C4-2B (cell line): ENCODE measurements around the gene KLHL17.

Source experiments
- H3K27ac ChIP-seq: fragments of 450-650 bp; 2 replicates; pipeline ENCODE4 v1.5.1; 2017
- ZFX ChIP-seq: fragments of 450-650 bp; IDR thresholded peaks from 2 replicates; pipeline ENCODE4 v1.6.1; 2017
- TF ChIP-seq, protein P1 (sequence below): fragments of 450-650 bp; conservative IDR thresholded peaks from 2 replicates; pipeline ENCODE4 v1.5.1; 2017; ENCODE audit warnings: mild to moderate bottlenecking

The KLHL17 gene

DNA sequence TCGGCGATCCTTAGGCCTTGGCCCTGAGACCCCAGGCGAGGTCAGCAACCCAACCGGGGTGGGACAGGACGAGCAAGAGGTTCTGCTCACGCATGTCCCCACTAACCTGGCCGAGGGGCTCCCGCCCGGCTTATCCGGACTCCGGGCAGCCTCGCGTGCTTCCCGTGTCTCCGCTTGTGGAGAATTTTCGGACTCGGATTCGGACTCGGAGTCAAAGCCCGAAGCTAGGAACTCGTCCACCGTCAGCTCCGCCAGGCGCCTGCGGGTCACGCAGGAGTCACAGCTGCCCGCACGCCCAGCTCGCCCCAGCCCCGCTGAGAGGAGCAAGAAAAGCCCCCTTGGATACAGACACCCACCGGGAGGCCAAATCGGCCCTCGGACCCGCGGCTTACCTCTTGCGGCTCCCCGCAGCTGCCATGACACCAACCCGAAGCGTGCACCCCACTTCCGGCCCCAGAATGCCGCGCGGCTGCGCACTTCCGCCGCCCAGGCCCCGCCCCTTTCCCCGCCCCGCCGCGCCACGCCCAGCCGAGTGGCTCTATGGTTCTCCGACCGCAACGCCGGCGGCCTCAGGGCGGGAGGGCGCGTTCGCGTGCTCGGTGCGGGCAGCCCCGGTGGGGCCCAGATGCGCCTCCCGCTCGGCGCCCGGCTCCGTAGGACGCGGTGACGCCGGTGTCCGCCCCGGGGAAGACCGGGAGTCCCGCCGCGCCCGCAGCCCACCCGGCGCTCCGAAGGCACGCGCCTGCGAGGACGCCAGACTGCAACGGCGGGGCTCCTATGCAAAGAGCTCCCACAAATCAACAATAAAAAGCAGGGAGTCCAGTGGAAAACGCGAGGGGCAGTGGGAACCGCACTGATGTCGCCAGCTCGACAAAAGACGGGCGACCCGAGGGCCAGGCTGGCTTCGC is 1.3 kb upstream of the KLHL17 start, which contains the start of gene NOC2L:
Gene NOC2L (minus strand): TSS at position 434 of the 908 bp plus-strand sequence. CDS start 16 bp downstream, at position 418.
- no peak for TF ChIP-seq ZFX
- TF ChIP-seq, protein P1, sequence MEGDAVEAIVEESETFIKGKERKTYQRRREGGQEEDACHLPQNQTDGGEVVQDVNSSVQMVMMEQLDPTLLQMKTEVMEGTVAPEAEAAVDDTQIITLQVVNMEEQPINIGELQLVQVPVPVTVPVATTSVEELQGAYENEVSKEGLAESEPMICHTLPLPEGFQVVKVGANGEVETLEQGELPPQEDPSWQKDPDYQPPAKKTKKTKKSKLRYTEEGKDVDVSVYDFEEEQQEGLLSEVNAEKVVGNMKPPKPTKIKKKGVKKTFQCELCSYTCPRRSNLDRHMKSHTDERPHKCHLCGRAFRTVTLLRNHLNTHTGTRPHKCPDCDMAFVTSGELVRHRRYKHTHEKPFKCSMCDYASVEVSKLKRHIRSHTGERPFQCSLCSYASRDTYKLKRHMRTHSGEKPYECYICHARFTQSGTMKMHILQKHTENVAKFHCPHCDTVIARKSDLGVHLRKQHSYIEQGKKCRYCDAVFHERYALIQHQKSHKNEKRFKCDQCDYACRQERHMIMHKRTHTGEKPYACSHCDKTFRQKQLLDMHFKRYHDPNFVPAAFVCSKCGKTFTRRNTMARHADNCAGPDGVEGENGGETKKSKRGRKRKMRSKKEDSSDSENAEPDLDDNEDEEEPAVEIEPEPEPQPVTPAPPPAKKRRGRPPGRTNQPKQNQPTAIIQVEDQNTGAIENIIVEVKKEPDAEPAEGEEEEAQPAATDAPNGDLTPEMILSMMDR: no peak
- peak within 1 kb of the TSS; percentile 85 for H3K27ac ChIP-seq

DNA sequence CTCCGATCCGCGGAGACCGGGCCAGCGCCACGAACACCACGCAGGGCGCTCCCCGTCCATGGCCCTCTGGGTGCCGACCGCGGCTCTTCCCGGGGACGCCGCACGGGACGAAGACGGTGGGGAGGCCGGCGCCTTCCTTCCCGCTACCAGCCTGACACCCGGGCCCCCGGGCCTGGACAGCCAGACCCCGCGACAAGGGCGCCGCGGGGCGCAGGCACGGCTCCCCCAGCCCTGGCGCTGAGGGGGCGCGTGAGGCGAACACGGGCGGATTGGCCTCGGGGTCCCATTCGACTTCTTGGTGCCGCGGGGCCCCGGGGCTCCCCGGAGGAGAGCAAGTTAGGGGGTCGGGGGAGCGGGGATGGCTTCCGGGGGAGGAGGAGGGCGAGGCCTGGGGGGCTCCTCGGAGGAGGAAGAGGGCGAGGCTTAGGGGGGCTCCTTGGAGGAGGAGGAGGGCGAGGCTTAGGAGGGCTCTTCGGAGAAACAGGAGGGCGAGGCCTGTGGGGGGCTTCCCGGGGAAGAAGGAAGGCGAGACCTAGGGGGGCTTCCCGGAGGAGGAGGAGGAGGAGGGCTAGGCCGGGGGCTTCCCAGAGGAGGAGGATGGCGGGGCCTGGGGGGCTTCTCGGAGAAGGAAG is 537 bp upstream of the KLHL17 start:
- TF ChIP-seq ZFX: no peak
- TF ChIP-seq, protein P1: no peak
- peak overlapping the region; percentile 85 for H3K27ac ChIP-seq

DNA sequence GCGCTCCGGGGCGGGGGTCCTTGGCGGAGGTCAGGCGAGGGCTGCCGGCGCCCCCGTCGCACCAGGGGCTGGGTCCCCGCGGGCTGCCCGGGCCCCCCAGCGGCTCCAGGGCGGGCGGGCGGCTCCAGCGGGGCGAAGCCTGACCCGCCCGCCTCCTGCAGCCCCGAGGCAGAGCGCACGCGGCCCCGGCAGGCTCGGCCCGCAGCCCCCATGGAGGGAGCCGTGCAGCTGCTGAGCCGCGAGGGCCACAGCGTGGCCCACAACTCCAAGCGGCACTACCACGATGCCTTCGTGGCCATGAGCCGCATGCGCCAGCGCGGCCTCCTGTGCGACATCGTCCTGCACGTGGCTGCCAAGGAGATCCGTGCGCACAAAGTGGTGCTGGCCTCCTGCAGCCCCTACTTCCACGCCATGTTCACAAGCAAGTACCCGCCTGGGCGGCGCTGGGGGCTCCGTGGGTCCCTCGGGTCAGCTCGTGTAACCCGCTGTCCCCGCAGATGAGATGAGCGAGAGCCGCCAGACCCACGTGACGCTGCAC is 817 bp downstream of the KLHL17 start:
- peak overlapping the region; percentile 85 for H3K27ac ChIP-seq
- TF ChIP-seq, protein P1: no peak
- peak; percentile 69; the same call in 1 of the 2 replicates for TF ChIP-seq ZFX

DNA sequence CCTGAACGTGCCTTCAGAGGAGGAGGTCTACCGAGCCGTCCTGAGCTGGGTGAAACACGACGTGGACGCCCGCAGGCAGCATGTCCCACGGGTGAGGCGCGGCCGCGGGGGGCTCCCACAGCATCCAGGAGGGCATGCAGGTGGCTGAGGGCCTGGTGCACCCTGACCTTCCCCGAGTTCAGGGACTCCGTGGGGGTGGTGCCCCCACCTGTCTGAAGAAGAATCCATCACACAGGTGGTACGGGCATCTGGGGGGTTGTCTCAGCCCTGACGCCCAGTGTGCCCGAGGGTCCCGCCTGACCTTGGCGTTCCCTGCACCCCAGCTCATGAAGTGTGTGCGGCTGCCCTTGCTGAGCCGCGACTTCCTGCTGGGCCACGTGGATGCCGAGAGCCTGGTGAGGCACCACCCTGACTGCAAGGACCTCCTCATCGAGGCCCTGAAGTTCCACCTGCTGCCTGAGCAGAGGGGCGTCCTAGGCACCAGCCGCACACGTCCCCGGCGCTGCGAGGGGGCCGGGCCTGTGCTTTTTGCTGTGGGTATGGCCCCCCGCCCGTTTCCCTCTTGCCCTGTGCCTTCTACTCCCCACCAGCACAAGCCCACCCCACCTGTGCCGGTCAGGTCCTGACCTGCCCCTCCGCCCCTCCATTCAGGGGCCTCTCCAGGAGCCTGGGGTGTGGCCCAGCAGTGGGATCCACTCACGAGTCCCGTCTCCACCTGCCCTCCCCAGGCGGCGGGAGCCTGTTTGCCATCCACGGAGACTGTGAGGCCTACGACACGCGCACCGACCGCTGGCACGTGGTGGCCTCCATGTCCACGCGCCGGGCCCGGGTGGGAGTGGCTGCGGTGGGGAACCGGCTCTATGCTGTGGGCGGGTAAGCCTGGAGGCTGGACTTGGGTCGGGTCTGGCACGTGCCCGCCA is 2.3 kb downstream of the KLHL17 start:
- no peak for TF ChIP-seq ZFX
- TF ChIP-seq, protein P1: no peak
- no peak overlapping the region; the same call in 1 of the 2 replicates for H3K27ac ChIP-seq

DNA sequence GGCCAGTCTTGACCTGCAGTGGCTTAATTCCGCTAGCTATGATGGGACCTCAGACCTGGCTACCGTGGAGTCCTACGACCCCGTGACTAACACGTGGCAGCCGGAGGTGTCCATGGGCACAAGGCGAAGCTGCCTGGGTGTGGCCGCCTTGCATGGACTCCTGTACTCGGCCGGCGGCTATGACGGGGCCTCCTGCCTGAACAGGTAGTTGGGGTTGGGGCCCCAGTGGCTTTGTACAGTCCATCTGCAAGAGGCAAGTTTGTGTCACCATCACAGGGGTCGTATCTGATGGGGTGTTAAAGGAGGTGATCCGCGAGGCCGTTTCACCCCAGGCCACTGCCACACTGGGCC is 2.9 kb downstream of the KLHL17 start:
- H3K27ac ChIP-seq: no peak overlapping the region
- TF ChIP-seq ZFX: no peak

DNA sequence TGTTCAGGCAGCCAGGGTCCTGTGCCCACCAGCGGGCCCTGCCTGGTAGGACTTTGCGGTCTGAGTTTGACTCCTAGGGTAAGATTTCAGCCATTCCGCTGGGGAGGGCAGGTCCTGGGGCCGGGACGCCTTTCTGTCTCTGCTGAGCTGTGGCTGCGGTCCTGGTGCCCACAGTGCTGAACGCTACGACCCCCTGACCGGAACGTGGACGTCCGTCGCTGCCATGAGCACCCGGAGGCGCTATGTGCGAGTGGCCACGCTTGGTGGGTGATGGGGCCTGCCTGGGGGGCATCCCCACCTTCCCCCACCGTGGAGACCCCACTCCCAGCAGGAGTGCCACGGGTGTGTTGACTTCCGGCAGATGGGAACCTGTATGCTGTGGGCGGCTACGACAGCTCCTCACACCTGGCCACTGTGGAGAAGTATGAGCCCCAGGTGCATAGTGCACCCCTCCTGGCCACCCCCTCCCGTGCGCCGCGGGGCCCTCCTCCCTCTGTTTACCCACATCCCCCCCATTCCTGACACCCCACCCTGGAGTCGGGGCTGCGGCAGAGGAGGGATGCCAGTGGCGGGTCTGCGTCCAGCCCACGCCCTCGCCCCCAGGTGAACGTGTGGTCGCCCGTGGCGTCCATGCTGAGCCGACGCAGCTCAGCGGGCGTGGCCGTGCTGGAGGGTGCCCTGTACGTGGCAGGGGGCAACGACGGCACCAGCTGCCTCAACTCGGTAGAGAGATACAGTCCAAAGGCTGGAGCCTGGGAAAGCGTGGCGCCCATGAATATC is 3.6 kb downstream of the KLHL17 start:
- TF ChIP-seq, protein P1: no peak

More for the DNA sequence above, 3.6 kb downstream of the KLHL17 start:
- no peak overlapping the region for H3K27ac ChIP-seq
